Cardiac septum (tissue), 1 donor: ENCODE data around the gene GLCE. TPM values are rescaled to one million over a fixed set of nuclear protein-coding genes. Genes with fewer than 3 reads are reported as not detected.
"Not testable (repeated sequence)": the region's sequence is repeated elsewhere in the genome, so short reads cannot be mapped to it uniquely, and the experiment has no call there.

Source experiments
- DNase-seq: peaks from one replicate; pipeline ENCODE4 v3.0.0-alpha.2; 2020; ENCODE audit warnings: low spot score
- intact Hi-C: fragments of 100-400 bp; cut with DNase I; formaldehyde crosslinking; loops from one replicate; pipeline ENCODE4 v1.14.0; 2022
- total RNA-seq: library from RNA; stranded (reverse); fragmentation: NEBNext Ultra II Directional; extraction: Animal tissue kit (Norgen Biotek cat#: 25700); gene quantifications from one replicate; pipeline ENCODE4 v1.2.1, GENCODE V29; 2021
- donor health status: DM: no; HTN: no; CAD: no.

The GLCE gene
- total RNA-seq, 1 donor from 2014 or later: 6.2 TPM

GRCh38 chr15:69133862-69134519, 26.4 kb upstream of the GLCE start:
- DNase-seq: no peak
- intact Hi-C loops: no loop called here

- DNase-seq: no peak
- intact Hi-C loops: no loop called here
These were observed 25.6 kb upstream of the GLCE start for GRCh38 chr15:69134791-69135190.

GRCh38 chr15:69135499-69135898, 24.9 kb upstream of the GLCE start:
- intact Hi-C loops: no loop called here
- no peak for DNase-seq

- no peak for DNase-seq
- intact Hi-C loops: no loop called here
These were observed 21.5 kb upstream of the GLCE start for GRCh38 chr15:69138963-69139362.

GRCh38 chr15:69140306-69140705, 20.1 kb upstream of the GLCE start:
- intact Hi-C loops: no loop called here
- DNase-seq: no peak

- intact Hi-C loops: no loop called here
These were observed 19.1 kb upstream of the GLCE start for GRCh38 chr15:69141286-69141701.

GRCh38 chr15:69141833-69142232, 18.6 kb upstream of the GLCE start:
- intact Hi-C loops: no loop called here
- no peak for DNase-seq

More at GRCh38 chr15:69141286-69141701, 19.1 kb upstream of the GLCE start:
- DNase-seq: no peak

GRCh38 chr15:69143756-69144436, 16.5 kb upstream of the GLCE start:
- intact Hi-C loops: no loop called here
- no peak for DNase-seq

GRCh38 chr15:69144530-69144929, 15.9 kb upstream of the GLCE start:
- intact Hi-C loops: no loop called here
- no peak for DNase-seq

GRCh38 chr15:69145149-69145693, 15.2 kb upstream of the GLCE start:
- intact Hi-C loops: no loop called here
- no peak for DNase-seq

- no peak for DNase-seq
- intact Hi-C loops: no loop called here
These were observed 14.5 kb upstream of the GLCE start for GRCh38 chr15:69145694-69146492.

GRCh38 chr15:69146724-69147435, 13.6 kb upstream of the GLCE start:
- intact Hi-C loops: no loop called here
- no peak for DNase-seq

GRCh38 chr15:69148465-69148864, 12.0 kb upstream of the GLCE start:
- DNase-seq: no peak
- intact Hi-C loops: no loop called here

- intact Hi-C loops: no loop called here
- no peak for DNase-seq
These were observed 11.3 kb upstream of the GLCE start for GRCh38 chr15:69149163-69149562.

- DNase-seq: no peak
- intact Hi-C loops: no loop called here
These were observed 10.6 kb upstream of the GLCE start for GRCh38 chr15:69149803-69150202.

GRCh38 chr15:69150336-69150735, 10.1 kb upstream of the GLCE start:
- intact Hi-C loops: no loop called here
- DNase-seq: no peak

- DNase-seq: no peak
- intact Hi-C loops: no loop called here
These were observed 9.6 kb upstream of the GLCE start for GRCh38 chr15:69150841-69151240.

- intact Hi-C loops: no loop called here
- no peak for DNase-seq
These were observed 7.4 kb upstream of the GLCE start for GRCh38 chr15:69153046-69153445.

- intact Hi-C loops, DNase-seq: not testable (repeated sequence)
These were observed 6.8 kb upstream of the GLCE start for GRCh38 chr15:69153587-69153986.

GRCh38 chr15:69154078-69154477, 6.4 kb upstream of the GLCE start:
- intact Hi-C loops: no loop called here
- no peak for DNase-seq
